NOMO-1 (cell line): ENCODE results near the gene REXO5.

Experiments
- DNase-seq, 2 experiments: peaks; one replicate each; lab custom pipeline; 2025; ENCODE audit not compliant: unreplicated experiment in 2 of 2; lab: John Stamatoyannopoulos, UW

REXO5 gene

DNA sequence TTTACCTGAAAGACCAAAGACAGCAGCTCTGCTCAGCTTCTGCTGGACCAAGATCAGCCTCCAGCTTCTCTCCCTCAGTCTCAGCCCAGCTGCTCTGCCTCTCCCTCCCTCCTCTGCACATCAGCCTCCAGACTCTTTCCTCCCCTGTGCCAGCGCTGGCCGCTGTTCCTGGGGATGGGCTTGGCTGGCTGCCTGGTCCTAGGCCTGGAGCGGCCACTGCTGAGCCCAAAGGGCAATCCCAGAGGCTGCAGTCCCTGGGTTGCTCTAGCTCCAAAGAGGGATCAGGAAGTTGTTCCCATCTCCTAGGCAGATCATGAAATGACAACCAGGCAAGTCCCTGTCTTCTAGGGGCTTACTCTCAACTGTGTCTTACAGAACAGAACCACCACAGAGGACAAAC lies 62.6 kb downstream of the REXO5 start:
- no peak for DNase-seq

DNA sequence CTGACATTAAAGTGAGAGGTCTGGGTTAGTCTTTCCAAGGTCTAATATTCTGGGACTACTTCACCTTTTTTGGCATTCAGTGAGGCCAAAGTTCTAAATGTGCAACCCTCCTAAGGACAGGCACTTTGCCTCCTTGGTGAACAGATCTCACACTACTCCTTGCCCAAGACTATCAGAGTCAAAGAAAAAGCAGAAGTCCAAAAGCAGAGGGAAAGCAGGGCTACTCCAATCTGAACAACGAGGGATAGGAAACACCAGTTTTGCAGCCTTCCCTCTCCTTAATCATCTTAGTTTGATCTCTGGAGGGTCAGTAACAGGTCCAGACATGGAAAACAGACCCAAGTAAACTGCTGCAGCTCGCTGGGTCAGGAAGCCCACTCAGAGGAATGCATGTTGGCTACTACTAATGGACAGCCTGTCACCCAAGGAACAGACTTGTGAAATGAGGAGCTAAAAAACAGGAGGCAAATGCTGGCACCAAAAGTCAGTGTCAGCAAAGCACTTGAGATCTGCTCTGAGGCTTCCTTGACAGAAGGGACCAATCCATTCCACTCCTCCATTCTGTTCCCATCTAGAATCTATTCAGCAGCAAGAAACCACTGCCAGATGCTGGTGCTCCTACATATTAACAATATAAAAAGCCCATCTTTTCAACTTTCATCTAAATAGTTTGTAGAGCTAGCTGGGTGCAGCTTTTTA lies 63.9 kb downstream of the REXO5 start:
- peak in 1 of 2 experiments; percentile 45 for DNase-seq

DNA sequence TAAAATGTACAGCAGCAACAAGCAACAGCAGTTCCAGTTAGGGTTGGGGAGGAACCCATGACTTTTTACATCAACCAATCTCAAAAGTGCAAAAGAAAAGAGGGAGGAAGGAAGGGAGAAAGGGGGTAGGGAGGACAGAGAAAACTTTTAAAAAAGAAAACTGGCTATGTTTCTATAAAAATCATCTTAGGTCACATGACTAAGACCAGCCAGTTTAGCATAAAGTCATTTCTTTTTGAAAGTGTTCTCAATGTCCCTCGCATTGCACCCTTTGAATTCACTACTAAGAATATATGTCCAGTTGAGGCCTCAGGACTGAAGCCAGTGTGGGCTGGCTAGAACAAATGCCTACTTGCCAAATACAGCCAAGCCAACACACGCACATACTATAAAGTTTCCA lies 64.9 kb downstream of the REXO5 start:
- no peak for DNase-seq

DNA sequence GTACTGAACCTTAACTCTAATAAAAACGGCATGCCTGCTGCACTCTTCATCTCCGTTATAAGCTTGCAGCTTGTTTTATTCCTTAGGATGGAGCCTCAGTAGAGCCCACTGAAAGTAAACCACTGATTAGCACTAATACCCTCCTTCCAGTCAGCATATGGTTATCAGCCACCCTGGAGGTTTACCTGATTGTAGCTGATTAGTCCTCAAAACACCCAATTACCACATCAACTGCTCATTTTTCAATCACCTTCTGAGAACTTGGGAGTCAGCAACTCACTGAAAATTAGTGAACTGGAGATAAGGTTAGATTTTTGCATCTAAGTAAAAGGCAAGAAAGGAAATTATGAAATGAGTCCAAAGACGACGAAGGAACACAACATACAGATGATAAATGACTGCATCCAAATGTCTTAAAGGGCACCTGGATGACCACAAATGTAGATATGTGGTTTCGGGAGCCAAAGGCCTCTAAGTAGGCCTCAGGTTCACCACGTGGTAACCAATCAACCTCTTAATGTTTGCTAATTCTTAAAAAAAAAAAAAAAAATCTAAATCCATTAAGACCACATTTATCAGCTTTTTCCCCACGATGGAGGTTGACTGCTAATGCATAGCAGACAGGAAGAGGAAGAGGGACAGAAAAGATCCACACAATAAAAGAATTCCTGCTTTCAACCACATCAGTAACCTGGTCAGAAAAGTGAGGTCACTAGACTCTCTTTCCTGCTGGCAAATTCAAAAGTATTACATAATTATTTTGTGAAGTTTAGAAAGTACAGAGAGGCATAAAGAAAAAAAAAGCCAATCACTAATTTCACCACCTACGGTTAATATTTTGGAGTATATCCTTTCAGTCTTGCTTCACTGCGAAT lies 65.9 kb downstream of the REXO5 start:
- DNase-seq: no peak

DNA sequence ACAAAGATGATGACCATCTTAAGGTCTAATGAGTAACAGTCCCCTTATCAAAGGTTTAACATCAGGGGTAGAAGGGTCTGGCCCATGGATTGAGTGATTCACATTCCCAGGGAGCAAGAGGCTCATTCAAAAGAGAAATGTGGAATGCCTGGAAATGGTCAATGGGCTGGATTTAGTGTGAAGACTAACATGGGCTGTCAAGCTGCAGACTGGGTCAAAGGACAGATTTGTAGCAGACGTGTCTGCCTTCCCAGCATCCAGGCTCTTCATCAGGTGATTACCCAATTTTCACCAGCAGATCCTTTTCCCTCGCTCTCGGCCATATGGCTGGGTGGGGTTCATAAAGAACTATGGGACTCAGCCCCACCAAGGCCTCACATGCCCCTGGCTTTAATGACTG lies 67.0 kb downstream of the REXO5 start:
- DNase-seq: no peak

DNA sequence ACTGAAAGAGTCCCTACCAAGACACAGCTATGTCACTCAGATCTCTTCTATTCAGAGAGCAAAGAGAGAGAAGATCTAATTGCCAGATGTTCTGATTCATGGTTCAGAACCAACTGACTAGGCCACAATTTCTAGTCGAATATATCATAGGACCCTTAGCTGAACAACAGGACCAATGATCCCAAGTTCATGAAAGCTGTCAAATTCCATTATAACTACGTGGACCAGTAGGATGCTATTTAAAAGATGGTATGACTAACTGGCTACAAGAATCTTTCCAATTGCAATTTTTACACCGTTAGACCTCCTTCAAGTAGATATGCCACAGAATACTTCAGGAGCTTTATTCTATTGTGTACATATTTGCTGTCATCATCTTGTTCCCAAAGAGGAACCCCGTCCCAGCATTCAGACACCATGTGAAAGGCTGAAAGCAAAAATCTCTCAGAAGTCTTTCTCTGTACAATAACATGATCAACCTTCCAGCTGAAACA lies 67.8 kb downstream of the REXO5 start:
- DNase-seq: no peak

DNA sequence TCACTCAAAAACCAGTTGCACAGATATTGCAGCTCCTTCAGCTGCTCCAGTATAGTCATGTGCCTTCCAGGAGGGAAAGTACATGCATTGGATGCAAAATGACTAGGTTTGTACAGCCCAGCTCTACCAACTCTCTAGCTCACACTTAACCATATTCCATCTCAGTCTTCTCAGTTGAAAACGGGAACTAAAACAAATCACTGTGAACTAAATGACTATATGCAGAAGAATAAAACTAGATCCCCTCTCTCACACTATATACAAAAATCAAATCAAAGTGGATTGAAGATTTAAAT lies 69.0 kb downstream of the REXO5 start:
- no peak for DNase-seq

DNA sequence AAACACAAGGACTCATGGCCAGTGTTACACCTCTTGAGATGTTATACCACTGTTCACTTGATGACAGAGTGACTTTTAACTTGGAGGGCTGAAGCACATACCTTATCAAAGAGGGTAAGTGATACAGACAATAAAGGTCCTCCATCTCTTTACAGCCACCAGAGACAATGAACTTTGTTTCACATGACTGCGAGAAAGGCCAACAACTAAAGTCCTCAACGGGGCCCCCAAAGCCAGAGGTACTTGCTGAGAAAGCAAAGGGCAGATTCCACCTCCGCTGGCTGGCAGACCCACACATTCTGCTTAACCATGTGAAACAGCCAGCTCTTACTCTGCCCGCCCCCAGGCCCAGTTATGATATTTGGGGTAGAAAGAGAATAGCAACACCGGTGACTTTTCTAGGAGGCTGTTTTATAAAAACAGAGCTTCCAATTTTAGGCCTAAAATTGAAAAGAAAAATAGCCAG lies 72.4 kb downstream of the REXO5 start:
- no peak for DNase-seq

DNA sequence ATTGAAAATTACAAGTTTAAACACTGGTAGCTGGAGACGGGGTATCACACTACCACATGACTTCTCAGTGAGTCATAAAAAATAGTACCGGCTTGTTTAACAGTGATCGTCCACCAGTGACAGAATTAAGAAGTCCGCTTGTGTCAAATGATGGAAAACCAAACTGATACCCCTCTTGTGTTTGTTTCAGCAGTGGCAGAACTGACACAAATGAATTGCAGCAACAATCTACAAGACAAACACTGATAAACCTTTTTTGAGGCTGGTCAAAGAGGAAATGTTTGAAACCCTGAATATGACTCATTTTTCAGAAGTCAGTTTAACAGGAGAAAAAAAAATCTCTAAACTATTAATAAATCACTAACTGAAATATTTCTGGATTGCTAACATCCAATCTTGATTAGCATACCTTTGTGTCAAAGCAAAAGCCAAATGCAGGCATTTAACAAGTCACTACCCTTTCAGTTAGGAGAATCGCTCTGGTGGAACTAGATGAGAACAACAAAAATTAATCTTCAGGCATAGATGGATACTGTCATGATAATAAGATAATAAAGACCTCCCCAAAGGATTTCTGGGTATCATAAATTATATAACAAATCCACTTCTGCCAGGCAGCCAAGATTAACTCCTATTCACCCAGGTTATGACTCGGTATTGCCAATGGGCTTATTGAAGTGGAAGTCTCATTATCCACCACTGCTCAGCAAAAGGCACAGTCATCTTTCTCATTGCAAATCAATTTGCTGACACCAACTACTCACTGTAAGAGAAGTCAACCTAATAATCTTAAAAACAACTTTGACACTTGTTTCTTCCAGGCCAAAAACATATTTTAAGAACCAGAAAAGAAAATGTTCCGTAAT lies 73.1 kb downstream of the REXO5 start:
- DNase-seq: peak in 1 of 2 experiments; percentile 30

DNA sequence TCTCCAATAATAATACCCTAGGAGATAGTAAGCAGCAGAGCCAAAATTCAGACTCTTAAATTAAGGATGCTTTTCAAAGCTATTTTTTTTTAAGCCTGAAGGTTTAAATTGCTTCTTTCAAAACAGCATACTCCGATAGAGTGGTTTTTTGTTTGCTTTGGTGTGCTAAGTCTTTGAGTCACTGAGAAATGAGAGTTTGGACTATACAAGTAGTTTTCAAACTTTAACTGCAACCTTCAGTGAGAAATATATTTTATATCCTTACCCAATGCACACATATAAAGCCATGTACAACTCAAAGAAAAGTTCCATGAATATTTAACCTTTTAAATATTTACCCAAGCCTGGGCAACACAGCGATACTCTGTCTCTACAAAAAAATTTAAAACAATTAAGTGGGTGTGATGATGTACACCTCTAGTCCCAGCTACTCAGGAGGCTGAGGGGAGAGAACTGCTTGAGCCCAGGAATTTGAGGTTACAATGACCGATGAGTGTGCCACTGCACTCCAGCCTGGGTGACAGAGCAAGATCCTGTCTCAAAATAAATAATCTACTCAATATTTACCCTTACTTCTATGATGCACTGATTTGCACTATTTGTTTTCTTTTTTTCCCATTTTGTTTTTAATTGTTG lies 74.7 kb downstream of the REXO5 start:
- DNase-seq: no peak

DNA sequence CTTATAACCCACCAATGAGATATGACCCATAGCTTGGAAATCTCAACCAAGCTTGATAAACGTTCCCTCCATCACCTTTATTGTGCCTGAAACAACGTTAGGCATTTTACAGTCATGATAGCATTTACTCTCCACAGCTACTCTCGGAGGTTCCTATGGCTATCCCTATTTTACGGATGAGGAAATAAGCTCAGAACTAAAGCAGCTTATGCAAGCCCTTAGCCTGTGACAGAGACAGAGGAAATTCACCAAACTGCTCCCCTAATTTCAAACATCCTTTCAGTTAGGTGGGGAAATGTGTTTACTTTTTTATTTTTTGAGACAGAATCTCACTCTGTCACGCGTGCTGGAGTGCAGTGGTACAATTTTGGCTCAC lies 75.2 kb downstream of the REXO5 start:
- peak in 1 of 2 experiments; percentile 26 for DNase-seq

DNA sequence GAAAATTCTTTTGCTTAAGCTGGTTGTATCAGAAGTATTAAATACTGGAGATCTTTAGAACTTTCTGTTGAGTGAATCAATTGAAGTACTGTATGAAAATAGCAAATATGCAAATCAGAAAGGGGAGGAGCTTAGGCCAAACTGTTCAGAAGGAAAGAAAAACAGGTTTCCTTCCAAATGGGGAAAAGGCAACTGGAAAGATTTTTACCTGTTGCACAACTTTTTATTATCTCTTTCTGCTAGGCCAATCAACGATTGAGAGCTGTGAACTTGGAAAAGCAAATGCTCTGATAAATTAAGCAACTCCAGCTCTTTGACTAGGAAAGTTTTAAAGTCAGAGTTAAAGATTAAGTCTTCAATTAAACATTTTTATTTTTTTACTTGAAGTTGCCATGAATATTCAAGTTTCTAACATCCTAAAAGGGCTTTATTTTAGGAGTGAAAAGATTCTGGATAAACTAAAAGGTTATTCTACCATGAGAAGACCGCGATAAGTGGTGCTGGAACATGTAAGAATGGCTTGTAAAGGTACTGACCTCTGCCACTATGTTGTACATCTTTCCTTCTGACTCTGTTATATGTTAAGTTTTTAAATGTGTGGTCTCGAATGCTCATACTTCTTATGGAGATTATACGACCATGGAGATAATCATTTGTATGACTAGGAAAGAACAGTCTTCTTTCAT lies 77.4 kb downstream of the REXO5 start:
- DNase-seq: no peak

DNA sequence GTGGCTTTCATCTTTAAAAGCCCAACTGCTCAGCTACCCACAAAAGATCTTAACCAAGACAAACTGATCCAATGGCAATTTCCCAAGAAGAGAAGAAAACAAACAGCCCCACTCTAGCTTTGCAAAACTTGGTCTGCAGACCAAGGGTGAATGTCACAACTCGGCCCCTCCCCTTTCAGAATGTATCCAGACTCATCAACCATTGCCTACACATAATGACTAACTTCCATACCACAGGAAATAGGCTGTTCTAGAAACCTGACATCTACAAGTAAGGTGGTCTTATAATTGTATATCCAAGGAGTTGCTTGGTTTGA lies 77.9 kb downstream of the REXO5 start:
- no peak for DNase-seq

DNA sequence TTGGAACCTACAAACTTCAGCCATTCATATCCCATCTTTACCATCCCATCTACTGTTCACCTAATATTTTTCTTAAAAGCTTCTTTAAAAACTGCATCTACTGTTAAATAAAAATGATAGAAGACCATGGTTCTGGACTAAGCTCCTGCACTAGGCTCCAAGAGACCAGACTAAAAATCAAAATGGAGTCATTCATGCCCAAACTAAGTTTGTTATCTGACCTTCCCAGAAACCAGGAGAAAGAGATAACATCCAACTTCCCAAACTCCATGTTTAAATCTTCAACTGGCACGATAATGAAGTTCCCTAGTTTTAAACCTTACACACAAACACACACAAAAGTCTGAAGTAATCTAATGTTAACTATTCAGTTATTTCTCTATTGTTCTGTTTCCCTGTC lies 80.0 kb downstream of the REXO5 start:
- DNase-seq: no peak

DNA sequence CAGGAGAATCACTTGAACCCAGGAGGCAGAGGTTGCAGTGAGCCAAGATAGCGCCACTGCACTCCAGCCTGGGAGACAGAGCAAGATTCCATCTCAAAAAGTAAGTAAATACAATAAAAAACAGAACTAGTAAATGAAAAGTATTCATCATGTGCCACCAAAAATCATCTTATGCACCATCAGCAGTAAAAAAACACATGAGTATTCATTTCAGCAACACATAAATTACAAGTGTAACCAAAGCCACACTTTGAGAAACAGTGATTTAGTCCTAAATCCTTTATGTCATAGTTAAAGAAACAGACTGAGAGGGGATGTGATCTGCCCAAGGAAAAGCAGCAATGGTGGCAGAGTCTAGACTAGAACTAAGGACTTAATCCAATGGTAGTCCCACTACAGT lies 80.9 kb downstream of the REXO5 start:
- no peak for DNase-seq

DNA sequence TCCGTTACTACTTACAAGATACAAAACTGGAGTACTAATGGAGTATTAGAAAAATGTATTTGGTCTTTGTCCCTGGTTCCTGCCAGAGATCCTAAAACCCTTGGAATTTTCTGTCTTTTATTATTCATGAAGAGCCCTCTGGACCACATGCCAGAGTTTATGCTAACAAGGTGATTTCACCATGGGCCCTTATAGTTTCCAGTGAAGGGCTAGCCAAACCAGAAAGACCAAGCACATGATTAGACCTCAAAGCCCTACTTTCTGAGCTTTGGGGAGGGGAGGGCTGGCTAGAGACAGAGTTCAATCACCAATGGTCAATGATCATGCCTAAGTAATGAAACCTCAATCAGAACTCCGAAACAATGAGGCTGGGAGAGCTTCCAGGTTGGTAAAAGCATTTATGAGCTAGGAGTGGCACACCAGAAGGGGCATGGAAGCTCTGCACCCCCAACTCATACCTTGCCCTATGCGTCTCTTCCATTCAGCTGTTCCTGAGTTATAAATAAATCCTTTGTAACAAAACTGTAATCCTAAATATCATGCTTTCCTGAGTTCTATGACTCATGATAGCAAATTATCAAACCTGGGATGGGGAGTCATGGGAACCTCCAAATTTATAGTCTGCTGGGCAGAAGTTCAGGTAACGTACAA lies 83.4 kb downstream of the REXO5 start:
- DNase-seq: no peak

DNA sequence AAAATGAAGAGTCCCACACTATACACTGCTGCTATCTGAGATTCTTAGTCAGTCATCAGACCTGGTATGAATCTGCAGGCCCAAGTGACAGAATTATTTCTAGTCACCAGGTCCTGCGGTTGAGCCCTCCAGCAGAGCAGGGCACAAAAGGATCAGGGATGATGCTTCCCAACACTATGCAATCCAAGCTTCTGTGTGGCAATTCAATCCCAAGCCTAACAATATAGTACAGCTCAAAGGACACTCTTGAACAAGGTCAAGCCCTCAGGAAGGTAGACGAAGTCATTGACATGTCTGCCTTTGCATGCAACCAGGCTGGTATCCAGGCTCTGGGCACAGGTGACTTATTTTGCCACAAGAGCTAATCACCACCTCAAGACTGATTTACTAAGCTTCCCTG lies 88.1 kb downstream of the REXO5 start:
- no peak for DNase-seq

DNA sequence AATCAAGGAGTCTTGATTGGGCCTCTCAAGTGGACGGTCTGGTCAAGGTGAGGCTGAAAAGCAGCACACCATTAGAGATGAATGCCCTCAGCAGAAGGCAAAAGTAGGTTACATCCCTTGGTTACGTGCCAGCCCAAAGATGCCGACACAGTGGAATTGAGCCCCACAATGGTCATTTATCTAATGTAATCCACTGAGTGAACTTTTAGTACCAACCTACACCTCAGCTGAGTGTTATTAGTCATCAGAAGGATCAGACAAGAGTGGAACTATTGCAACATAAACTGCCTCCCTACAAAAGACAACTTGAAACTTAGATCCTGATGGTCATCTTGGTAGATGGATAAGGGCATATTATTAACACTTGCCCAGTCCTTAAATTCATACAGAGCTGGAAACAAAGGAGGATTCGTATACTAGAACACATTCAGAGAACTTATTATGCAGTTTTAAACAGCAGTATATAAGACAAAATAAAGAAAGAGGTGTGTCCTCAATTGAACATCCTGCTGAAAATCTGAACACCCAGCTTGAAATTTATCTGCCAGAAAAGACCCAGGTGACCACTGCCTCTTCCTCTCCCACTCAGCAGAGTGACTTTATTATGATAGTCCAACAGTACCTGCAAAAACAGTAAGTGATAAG lies 91.0 kb downstream of the REXO5 start:
- peak in 1 of 2 experiments; percentile 52 for DNase-seq

DNA sequence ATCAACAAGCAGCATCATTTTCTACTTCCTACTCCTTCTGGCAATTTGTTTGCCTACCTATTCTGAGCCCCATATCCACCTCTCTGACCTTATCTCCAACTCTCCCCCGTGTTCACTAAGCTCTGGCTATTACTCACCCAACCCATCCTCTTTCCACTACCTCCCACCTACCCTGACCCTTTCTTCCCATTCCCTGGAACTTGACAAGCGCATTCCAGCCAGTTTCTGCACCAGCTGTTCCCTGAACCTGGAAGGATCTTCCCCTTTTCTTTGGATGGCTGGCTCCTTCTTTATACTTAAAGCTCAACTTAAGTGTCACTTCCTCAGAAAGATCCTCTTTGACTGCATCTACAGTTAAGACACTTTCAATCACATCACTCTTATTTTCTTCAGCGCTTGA lies 91.6 kb downstream of the REXO5 start:
- no peak for DNase-seq
